ENCODE measurements around the gene SRGAP3.

SRGAP3 gene

GRCh38 chr3:9246189-9246588 lies 3.3 kb downstream of the SRGAP3 start:
- peaks cover 7% of the 10 kb centered on the region for H3K27me3 Mint-ChIP-seq
- peaks cover 45% of the 10 kb centered on the region for H3K4me1 Mint-ChIP-seq (ENCODE audit: low read depth)
- H3K36me3 Mint-ChIP-seq (ENCODE audit: low read depth), result no peaks in the 10 kb centered on the region
- no peak overlapping the region for H3K27ac Mint-ChIP-seq
- intact Hi-C loops (cut with micrococcal nuclease), result no loop called here
- H3K9me3 Mint-ChIP-seq, result no peaks in the 10 kb centered on the region
- no peak overlapping the region for H3K4me3 Mint-ChIP-seq

- no peak overlapping the region for H3K27ac Mint-ChIP-seq
- no peak overlapping the region for H3K4me3 Mint-ChIP-seq
- H3K9me3 Mint-ChIP-seq, result no peaks in the 10 kb centered on the region
- intact Hi-C loops (cut with micrococcal nuclease), result no loop called here
- no peaks in the 10 kb centered on the region for H3K36me3 Mint-ChIP-seq (ENCODE audit: low read depth)
- peaks cover 7% of the 10 kb centered on the region for H3K27me3 Mint-ChIP-seq
- peaks cover 36% of the 10 kb centered on the region for H3K4me1 Mint-ChIP-seq (ENCODE audit: low read depth)
These were observed 4.8 kb downstream of the SRGAP3 start for GRCh38 chr3:9244495-9245183.

GRCh38 chr3:9241956-9242355 lies 7.5 kb downstream of the SRGAP3 start:
- no peaks in the 10 kb centered on the region for H3K27me3 Mint-ChIP-seq
- H3K4me1 Mint-ChIP-seq (ENCODE audit: low read depth), result peaks cover 21% of the 10 kb centered on the region
- no peak overlapping the region for H3K27ac Mint-ChIP-seq
- H3K9me3 Mint-ChIP-seq, result no peaks in the 10 kb centered on the region
- H3K4me3 Mint-ChIP-seq, result no peak overlapping the region
- no peaks in the 10 kb centered on the region for H3K36me3 Mint-ChIP-seq (ENCODE audit: low read depth)
- intact Hi-C loops (cut with micrococcal nuclease), result no loop called here

- Mint-ChIP-seq H3K27ac (no peak overlapping the region), H3K4me3 (no peak overlapping the region), H3K36me3 (ENCODE audit: low read depth) (no peaks in the 10 kb centered on the region), H3K9me3 (peaks cover 7% of the 10 kb centered on the region), H3K27me3 (no peaks in the 10 kb centered on the region), H3K4me1 (ENCODE audit: low read depth) (peaks cover 21% of the 10 kb centered on the region)
- intact Hi-C loops (cut with micrococcal nuclease), result no loop called here
These were observed 9.8 kb downstream of the SRGAP3 start for GRCh38 chr3:9239680-9240079.

- Mint-ChIP-seq H3K27me3 (no peaks in the 10 kb centered on the region), H3K9me3 (peaks cover 7% of the 10 kb centered on the region)
These were observed 10.6 kb downstream of the SRGAP3 start for GRCh38 chr3:9238721-9239295.

GRCh38 chr3:9238276-9238675 lies 11.2 kb downstream of the SRGAP3 start:
- Mint-ChIP-seq H3K27me3 (no peaks in the 10 kb centered on the region), H3K36me3 (ENCODE audit: low read depth) (no peaks in the 10 kb centered on the region), H3K4me1 (ENCODE audit: low read depth) (peaks cover 21% of the 10 kb centered on the region), H3K9me3 (peaks cover 7% of the 10 kb centered on the region), H3K4me3 (no peak overlapping the region), H3K27ac (no peak overlapping the region)
- intact Hi-C loops (cut with micrococcal nuclease), result no loop called here

More at GRCh38 chr3:9238721-9239295, 10.6 kb downstream of the SRGAP3 start:
- Mint-ChIP-seq H3K36me3 (ENCODE audit: low read depth) (no peaks in the 10 kb centered on the region), H3K27ac (no peak overlapping the region), H3K4me3 (no peak overlapping the region), H3K4me1 (ENCODE audit: low read depth) (peaks cover 21% of the 10 kb centered on the region)
- intact Hi-C loops (cut with micrococcal nuclease), result no loop called here

- H3K9me3 Mint-ChIP-seq, result peaks cover 7% of the 10 kb centered on the region
- no peaks in the 10 kb centered on the region for H3K36me3 Mint-ChIP-seq (ENCODE audit: low read depth)
- no peak overlapping the region for H3K4me3 Mint-ChIP-seq
- H3K27ac Mint-ChIP-seq, result no peak overlapping the region
- peaks cover 8% of the 10 kb centered on the region for H3K4me1 Mint-ChIP-seq (ENCODE audit: low read depth)
- intact Hi-C loops (cut with micrococcal nuclease), result no loop called here
- no peaks in the 10 kb centered on the region for H3K27me3 Mint-ChIP-seq
These were observed 15.4 kb downstream of the SRGAP3 start for GRCh38 chr3:9233814-9234600.

GRCh38 chr3:9233101-9233500 lies 16.3 kb downstream of the SRGAP3 start:
- Mint-ChIP-seq H3K9me3 (peaks cover 7% of the 10 kb centered on the region), H3K4me3 (no peak overlapping the region), H3K27ac (no peak overlapping the region), H3K4me1 (ENCODE audit: low read depth) (no peaks in the 10 kb centered on the region), H3K27me3 (no peaks in the 10 kb centered on the region), H3K36me3 (ENCODE audit: low read depth) (no peaks in the 10 kb centered on the region)
- intact Hi-C loops (cut with micrococcal nuclease), result no loop called here

- no peaks in the 10 kb centered on the region for H3K36me3 Mint-ChIP-seq (ENCODE audit: low read depth)
- no peaks in the 10 kb centered on the region for H3K4me1 Mint-ChIP-seq (ENCODE audit: low read depth)
- peaks cover 7% of the 10 kb centered on the region for H3K9me3 Mint-ChIP-seq
- no peak overlapping the region for H3K4me3 Mint-ChIP-seq
- H3K27me3 Mint-ChIP-seq, result no peaks in the 10 kb centered on the region
- intact Hi-C loops (cut with micrococcal nuclease), result no loop called here
- H3K27ac Mint-ChIP-seq, result no peak overlapping the region
These were observed 17.5 kb downstream of the SRGAP3 start for GRCh38 chr3:9231937-9232336.

- H3K9me3 Mint-ChIP-seq, result peaks cover 6% of the 10 kb centered on the region
- H3K27ac Mint-ChIP-seq, result no peak overlapping the region
- no peaks in the 10 kb centered on the region for H3K4me1 Mint-ChIP-seq (ENCODE audit: low read depth)
- no peak overlapping the region for H3K4me3 Mint-ChIP-seq
- no peaks in the 10 kb centered on the region for H3K27me3 Mint-ChIP-seq
- intact Hi-C loops (cut with micrococcal nuclease), result no loop called here
- no peaks in the 10 kb centered on the region for H3K36me3 Mint-ChIP-seq (ENCODE audit: low read depth)
These were observed 18.0 kb downstream of the SRGAP3 start for GRCh38 chr3:9231471-9231870.

- H3K27ac Mint-ChIP-seq, result no peak overlapping the region
- intact Hi-C loops (cut with micrococcal nuclease), result no loop called here
- peaks cover 1% of the 10 kb centered on the region for H3K9me3 Mint-ChIP-seq
- H3K4me3 Mint-ChIP-seq, result no peak overlapping the region
- no peaks in the 10 kb centered on the region for H3K36me3 Mint-ChIP-seq (ENCODE audit: low read depth)
- H3K27me3 Mint-ChIP-seq, result no peaks in the 10 kb centered on the region
- H3K4me1 Mint-ChIP-seq (ENCODE audit: low read depth), result no peaks in the 10 kb centered on the region
These were observed 18.4 kb downstream of the SRGAP3 start for GRCh38 chr3:9231006-9231405.

GRCh38 chr3:9230596-9230995 lies 18.9 kb downstream of the SRGAP3 start:
- no peaks in the 10 kb centered on the region for H3K9me3 Mint-ChIP-seq
- no peak overlapping the region for H3K27ac Mint-ChIP-seq
- intact Hi-C loops (cut with micrococcal nuclease), result no loop called here
- H3K27me3 Mint-ChIP-seq, result no peaks in the 10 kb centered on the region
- H3K4me1 Mint-ChIP-seq (ENCODE audit: low read depth), result no peaks in the 10 kb centered on the region
- H3K36me3 Mint-ChIP-seq (ENCODE audit: low read depth), result no peaks in the 10 kb centered on the region
- H3K4me3 Mint-ChIP-seq, result no peak overlapping the region

- no peaks in the 10 kb centered on the region for H3K9me3 Mint-ChIP-seq
- H3K27me3 Mint-ChIP-seq, result no peaks in the 10 kb centered on the region
- H3K36me3 Mint-ChIP-seq (ENCODE audit: low read depth), result no peaks in the 10 kb centered on the region
- H3K27ac Mint-ChIP-seq, result no peak overlapping the region
- H3K4me3 Mint-ChIP-seq, result no peak overlapping the region
- intact Hi-C loops (cut with micrococcal nuclease), result no loop called here
- H3K4me1 Mint-ChIP-seq (ENCODE audit: low read depth), result peaks cover 4% of the 10 kb centered on the region
These were observed 19.6 kb downstream of the SRGAP3 start for GRCh38 chr3:9229879-9230278.

- Mint-ChIP-seq H3K4me3 (no peak overlapping the region), H3K27me3 (no peaks in the 10 kb centered on the region), H3K36me3 (ENCODE audit: low read depth) (no peaks in the 10 kb centered on the region), H3K4me1 (ENCODE audit: low read depth) (peaks cover 10% of the 10 kb centered on the region), H3K9me3 (no peaks in the 10 kb centered on the region), H3K27ac (no peak overlapping the region)
- intact Hi-C loops (cut with micrococcal nuclease), result no loop called here
These were observed 20.1 kb downstream of the SRGAP3 start for GRCh38 chr3:9229325-9229724.
